MM.1S (cell line): ENCODE measurements around the gene HMGB1.

Experiments
- DNase-seq: peaks from one replicate; pipeline ENCODE4 v3.0.0-alpha.2; 2015
- H2AFZ ChIP-seq: fragments of 300-600 bp; sonication (generic); 2 replicates; pipeline ENCODE4 v1.6.0; 2016; ENCODE audit warnings: antibody characterized with exemption, low read length
- H3F3A ChIP-seq: fragments of 300-600 bp; sonication (generic); 2 replicates; pipeline ENCODE4 v1.6.1; 2016; ENCODE audit warnings: mild to moderate bottlenecking, antibody characterized with exemption, low read length, moderate library complexity, mixed read lengths; ENCODE audit not compliant: insufficient read depth
- H3K27ac ChIP-seq: fragments of 300-600 bp; sonication (generic); 2 replicates; pipeline ENCODE4 v1.5.1; 2016; ENCODE audit warnings: mild to moderate bottlenecking, low read length
- H3K27me3 ChIP-seq: fragments of 300-600 bp; sonication (generic); replicated peaks from 2 replicates; pipeline ENCODE4 v1.6.0; 2016; ENCODE audit warnings: low read length; ENCODE audit not compliant: insufficient read depth
- H3K36me3 ChIP-seq: fragments of 300-600 bp; sonication (generic); replicated peaks from 2 replicates; pipeline ENCODE4 v1.6.1; 2016; ENCODE audit warnings: mild to moderate bottlenecking, low read length, mixed read lengths; ENCODE audit not compliant: insufficient read depth
- H3K4me1 ChIP-seq: fragments of 300-600 bp; sonication (generic); 2 replicates; pipeline ENCODE4 v1.6.1; 2016; ENCODE audit warnings: low read length, mixed read lengths
- H3K4me2 ChIP-seq: fragments of 300-600 bp; sonication (generic); 2 replicates; pipeline ENCODE4 v1.6.0; 2016; ENCODE audit warnings: low read depth, low read length
- H3K4me3 ChIP-seq: fragments of 300-600 bp; sonication (generic); 2 replicates; pipeline ENCODE4 v1.5.1; 2016; ENCODE audit warnings: low read length, mixed read lengths
- H3K79me2 ChIP-seq: fragments of 300-600 bp; sonication (generic); 2 replicates; pipeline ENCODE4 v1.6.1; 2016; ENCODE audit warnings: mixed run types, low read length, mixed read lengths
- H3K9ac ChIP-seq: fragments of 300-600 bp; sonication (generic); 2 replicates; pipeline ENCODE4 v1.6.1; 2016; ENCODE audit warnings: low read length, mixed read lengths
- H3K9me2 ChIP-seq: fragments of 300-600 bp; sonication (generic); replicated peaks from 2 replicates; pipeline ENCODE4 v1.6.1; 2016; ENCODE audit warnings: mild to moderate bottlenecking, low read length, mixed read lengths; ENCODE audit not compliant: insufficient read depth
- H3K9me3 ChIP-seq: fragments of 300-600 bp; sonication (generic); replicated peaks from 2 replicates; pipeline ENCODE4 v1.6.1; 2016; ENCODE audit warnings: mild to moderate bottlenecking, low read length, mixed read lengths; ENCODE audit not compliant: insufficient read depth
- H4K20me1 ChIP-seq: fragments of 300-600 bp; sonication (generic); 2 replicates; pipeline ENCODE4 v1.6.1; 2016; ENCODE audit warnings: mild to moderate bottlenecking, low read length, moderate library complexity, mixed read lengths; ENCODE audit not compliant: insufficient read depth
- EZH2 ChIP-seq: fragments of 300-600 bp; sonication (generic); optimal IDR thresholded peaks from 2 replicates; pipeline ENCODE3; 2017; ENCODE audit warnings: low read depth, mild to moderate bottlenecking, antibody characterized with exemption, low read length, mixed read lengths
- EZH2phosphoT487 ChIP-seq: fragments of 300-600 bp; sonication (generic); IDR thresholded peaks from 2 replicates; pipeline ENCODE4 v1.6.1; 2018; ENCODE audit warnings: antibody characterized with exemption, low read length
- TF ChIP-seq, protein P1 (sequence below): fragments of 300-600 bp; sonication (generic); IDR thresholded peaks from 2 replicates; pipeline ENCODE4 v1.5.1; 2016; ENCODE audit warnings: antibody characterized with exemption, low read length, mixed read lengths

HMGB1 gene

GRCh38 chr13:30465593-30466357 lies at the start of gene HMGB1:
HMGB1 (minus strand) TSS chr13:30465936; CDS start chr13:30463680, 2,256 bp downstream.
- H3K27ac ChIP-seq: peak within 1 kb of the TSS; percentile 92
- H2AFZ ChIP-seq: no peak within 1 kb of the TSS
- DNase-seq: peak; percentile 94
- peak within 1 kb of the TSS; percentile 88 for H3K9ac ChIP-seq
- H3F3A ChIP-seq: peaks cover 21% of the 10 kb centered on the region
- H3K4me1 ChIP-seq: peaks cover 7% of the 10 kb centered on the region; the same call in 1 of the 2 replicates
- no peaks in the 10 kb centered on the region for H3K9me2 ChIP-seq
- no peaks in the 10 kb centered on the region for H4K20me1 ChIP-seq
- peak within 1 kb of the TSS; percentile 71 for H3K4me2 ChIP-seq
- TF ChIP-seq, protein P1, sequence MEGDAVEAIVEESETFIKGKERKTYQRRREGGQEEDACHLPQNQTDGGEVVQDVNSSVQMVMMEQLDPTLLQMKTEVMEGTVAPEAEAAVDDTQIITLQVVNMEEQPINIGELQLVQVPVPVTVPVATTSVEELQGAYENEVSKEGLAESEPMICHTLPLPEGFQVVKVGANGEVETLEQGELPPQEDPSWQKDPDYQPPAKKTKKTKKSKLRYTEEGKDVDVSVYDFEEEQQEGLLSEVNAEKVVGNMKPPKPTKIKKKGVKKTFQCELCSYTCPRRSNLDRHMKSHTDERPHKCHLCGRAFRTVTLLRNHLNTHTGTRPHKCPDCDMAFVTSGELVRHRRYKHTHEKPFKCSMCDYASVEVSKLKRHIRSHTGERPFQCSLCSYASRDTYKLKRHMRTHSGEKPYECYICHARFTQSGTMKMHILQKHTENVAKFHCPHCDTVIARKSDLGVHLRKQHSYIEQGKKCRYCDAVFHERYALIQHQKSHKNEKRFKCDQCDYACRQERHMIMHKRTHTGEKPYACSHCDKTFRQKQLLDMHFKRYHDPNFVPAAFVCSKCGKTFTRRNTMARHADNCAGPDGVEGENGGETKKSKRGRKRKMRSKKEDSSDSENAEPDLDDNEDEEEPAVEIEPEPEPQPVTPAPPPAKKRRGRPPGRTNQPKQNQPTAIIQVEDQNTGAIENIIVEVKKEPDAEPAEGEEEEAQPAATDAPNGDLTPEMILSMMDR: no peak
- TF ChIP-seq EZH2phosphoT487: no peak
- no peak for TF ChIP-seq EZH2
- H3K36me3 ChIP-seq: peaks cover 3% of the 10 kb centered on the region; the same call in 1 of the 2 replicates
- H3K79me2 ChIP-seq: peaks cover 24% of the 10 kb centered on the region
- no peaks in the 10 kb centered on the region for H3K9me3 ChIP-seq
- no peaks in the 10 kb centered on the region for H3K27me3 ChIP-seq
- peak within 1 kb of the TSS; percentile 55 for H3K4me3 ChIP-seq

DNA sequence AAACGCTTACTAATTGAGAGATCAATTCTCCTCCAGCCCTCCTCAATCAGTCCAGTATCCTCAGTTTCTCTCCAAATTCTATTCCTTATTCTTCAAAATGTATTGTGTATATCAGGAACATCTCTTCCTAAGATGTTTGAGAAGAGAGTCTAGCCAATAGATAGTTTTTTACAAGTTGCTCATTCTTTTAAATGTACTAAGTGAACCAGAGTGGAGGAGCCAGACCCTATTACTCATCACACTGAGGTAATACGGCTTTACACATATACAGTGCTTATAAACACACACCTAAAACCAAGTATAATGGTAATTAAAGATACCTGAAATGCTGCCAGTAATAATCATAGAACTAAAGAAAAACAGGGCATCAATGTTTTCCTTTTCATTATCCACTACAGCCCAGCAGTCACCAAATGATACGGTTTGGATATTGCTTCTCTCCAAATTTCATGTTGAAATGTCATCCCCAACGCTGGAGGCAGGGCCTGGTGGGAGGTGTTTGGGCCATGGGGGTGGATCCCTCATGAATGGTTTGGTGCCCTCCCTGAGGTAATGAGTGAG lies 45.2 kb upstream of the HMGB1 start:
- no peaks in the 10 kb centered on the region for H3K4me1 ChIP-seq
- H3K4me2 ChIP-seq: no peak overlapping the region
- H2AFZ ChIP-seq: no peak overlapping the region
- H3K79me2 ChIP-seq: no peaks in the 10 kb centered on the region
- no peak overlapping the region for H3K27ac ChIP-seq
- H3K27me3 ChIP-seq: no peaks in the 10 kb centered on the region
- no peaks in the 10 kb centered on the region for H3K9me3 ChIP-seq
- H3K9ac ChIP-seq: no peak overlapping the region
- H3K36me3 ChIP-seq: no peaks in the 10 kb centered on the region
- TF ChIP-seq EZH2phosphoT487 (no peak), EZH2 (no peak)
- TF ChIP-seq, protein P1: no peak
- no peak overlapping the region for H3K4me3 ChIP-seq
- DNase-seq: no peak
- H3F3A ChIP-seq: no peaks in the 10 kb centered on the region
- H4K20me1 ChIP-seq: no peaks in the 10 kb centered on the region
- H3K9me2 ChIP-seq: no peaks in the 10 kb centered on the region

DNA sequence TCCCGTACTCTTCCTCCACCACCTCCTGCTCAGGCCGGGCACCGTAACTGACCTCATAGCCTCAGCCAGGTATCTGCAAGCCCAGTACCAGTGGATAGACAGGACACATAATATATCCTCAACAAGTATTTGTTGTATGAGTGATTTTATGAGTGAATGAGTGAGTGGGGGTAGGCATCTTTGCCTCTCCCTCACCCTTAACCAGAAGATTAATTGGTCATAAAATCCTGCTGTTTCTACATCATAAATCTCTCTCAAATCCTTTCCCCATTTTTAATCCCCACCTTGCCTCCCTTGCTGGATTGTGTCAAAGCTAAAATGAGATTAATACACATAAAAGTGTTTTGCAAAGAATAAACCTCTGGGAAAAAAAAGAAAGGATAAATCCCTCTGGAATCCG lies 44.4 kb upstream of the HMGB1 start:
- Histone ChIP-seq H3K9ac (no peak overlapping the region), H3K27ac (no peak overlapping the region), H3K9me3 (no peaks in the 10 kb centered on the region), H3K9me2 (no peaks in the 10 kb centered on the region), H2AFZ (no peak overlapping the region), H3K36me3 (no peaks in the 10 kb centered on the region), H3F3A (no peaks in the 10 kb centered on the region), H3K4me2 (no peak overlapping the region), H3K4me3 (no peak overlapping the region), H3K27me3 (no peaks in the 10 kb centered on the region), H3K4me1 (no peaks in the 10 kb centered on the region), H4K20me1 (no peaks in the 10 kb centered on the region), H3K79me2 (no peaks in the 10 kb centered on the region)
- TF ChIP-seq, protein P1: no peak
- TF ChIP-seq EZH2 (no peak), EZH2phosphoT487 (no peak)
- no peak for DNase-seq
